ENCODE data around the gene ITGA2.

DNA sequence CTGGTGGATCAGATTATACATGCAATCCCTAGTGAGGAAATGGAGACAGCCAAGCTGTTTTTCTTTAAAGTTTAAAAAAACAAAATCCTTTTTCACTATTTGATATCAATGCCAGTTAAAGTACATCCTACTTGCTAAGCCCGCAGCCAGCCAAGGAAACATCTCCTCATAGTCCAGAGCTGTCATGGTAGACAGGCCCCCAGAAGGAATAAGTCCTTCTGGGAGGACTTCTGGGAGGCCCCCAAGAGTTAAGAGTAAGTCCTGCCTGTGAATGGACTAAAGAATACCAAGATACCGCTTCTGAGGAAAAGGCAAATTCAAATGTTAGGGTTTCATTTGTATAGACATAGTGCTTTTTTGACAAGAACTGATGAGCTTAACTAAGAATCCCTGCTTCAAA, 82.1 kb downstream of the ITGA2 start:
- TF ChIP-seq, protein P1, sequence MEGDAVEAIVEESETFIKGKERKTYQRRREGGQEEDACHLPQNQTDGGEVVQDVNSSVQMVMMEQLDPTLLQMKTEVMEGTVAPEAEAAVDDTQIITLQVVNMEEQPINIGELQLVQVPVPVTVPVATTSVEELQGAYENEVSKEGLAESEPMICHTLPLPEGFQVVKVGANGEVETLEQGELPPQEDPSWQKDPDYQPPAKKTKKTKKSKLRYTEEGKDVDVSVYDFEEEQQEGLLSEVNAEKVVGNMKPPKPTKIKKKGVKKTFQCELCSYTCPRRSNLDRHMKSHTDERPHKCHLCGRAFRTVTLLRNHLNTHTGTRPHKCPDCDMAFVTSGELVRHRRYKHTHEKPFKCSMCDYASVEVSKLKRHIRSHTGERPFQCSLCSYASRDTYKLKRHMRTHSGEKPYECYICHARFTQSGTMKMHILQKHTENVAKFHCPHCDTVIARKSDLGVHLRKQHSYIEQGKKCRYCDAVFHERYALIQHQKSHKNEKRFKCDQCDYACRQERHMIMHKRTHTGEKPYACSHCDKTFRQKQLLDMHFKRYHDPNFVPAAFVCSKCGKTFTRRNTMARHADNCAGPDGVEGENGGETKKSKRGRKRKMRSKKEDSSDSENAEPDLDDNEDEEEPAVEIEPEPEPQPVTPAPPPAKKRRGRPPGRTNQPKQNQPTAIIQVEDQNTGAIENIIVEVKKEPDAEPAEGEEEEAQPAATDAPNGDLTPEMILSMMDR (IDR thresholded peaks at IDR 0.05) = no peak
- TF ChIP-seq POLR2A (IDR thresholded peaks at IDR 0.05) = no peak
- no peak for TF ChIP-seq POLR2AphosphoS5 (IDR thresholded peaks at IDR 0.05)
